ENCODE measurements around the gene ADGRV1.
"Not testable (repeated sequence)": the region's sequence is repeated elsewhere in the genome, so short reads cannot be mapped to it uniquely, and the experiment has no call there.

Gene ADGRV1

DNA sequence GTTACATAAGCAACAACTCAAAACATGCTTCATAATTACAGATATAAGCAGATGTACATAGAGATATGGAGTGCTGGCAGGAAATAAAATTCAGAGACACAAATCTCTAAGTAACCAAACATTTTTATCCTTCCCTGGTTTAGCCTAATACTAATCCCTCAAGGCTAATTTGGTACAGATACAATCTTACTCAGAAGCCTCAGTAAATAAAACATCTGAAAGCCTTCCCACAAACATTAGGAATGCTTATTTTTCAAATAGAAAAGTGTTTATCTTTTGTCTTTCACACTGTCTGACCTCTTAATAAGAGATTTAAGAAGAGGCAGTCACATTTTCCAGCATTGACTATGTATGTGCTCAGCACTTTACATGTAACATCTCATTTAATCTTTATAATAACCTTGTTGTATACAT lies 425.1 kb downstream of the ADGRV1 start:
- no peaks in the 10 kb centered on the region for H3K9me3 ChIP-seq
- in situ Hi-C loops (cut with MboI; ENCODE audit: low sequenced_read_pairs), result no loop called here

GRCh38 chr5:90985341-90985740 lies 426.7 kb downstream of the ADGRV1 start:
- no peak overlapping the region for H3K4me3 ChIP-seq
- no peak for DNase-seq (ENCODE audit: low spot score in 2 of 2)
- H3K4me1 ChIP-seq, result peaks cover 4% of the 10 kb centered on the region; the same call in 1 of the 2 replicates
- in situ Hi-C loops (cut with MboI; ENCODE audit: low sequenced_read_pairs), result no loop called here
- H3K36me3 ChIP-seq (replicated peaks), result no peaks in the 10 kb centered on the region; the same call in 1 of the 2 replicates
- no peaks in the 10 kb centered on the region for H3K27me3 ChIP-seq (ENCODE audit: low read depth)
- no peaks in the 10 kb centered on the region for H3K9me3 ChIP-seq

More for the DNA sequence above, 425.1 kb downstream of the ADGRV1 start:
- DNase-seq (ENCODE audit: low spot score in 2 of 2), result no peak
- no peak overlapping the region for H3K4me3 ChIP-seq
- H3K27me3 ChIP-seq (ENCODE audit: low read depth), result no peaks in the 10 kb centered on the region
- H3K4me1 ChIP-seq, result peaks cover 4% of the 10 kb centered on the region; the same call in 1 of the 2 replicates
- no peaks in the 10 kb centered on the region; the same call in 1 of the 2 replicates for H3K36me3 ChIP-seq (replicated peaks)

- H3K36me3 ChIP-seq (replicated peaks), result no peaks in the 10 kb centered on the region; the same call in 1 of the 2 replicates
- peaks cover 4% of the 10 kb centered on the region; the same call in 1 of the 2 replicates for H3K4me1 ChIP-seq
- in situ Hi-C loops (cut with MboI; ENCODE audit: low sequenced_read_pairs), result no loop called here
- no peaks in the 10 kb centered on the region for H3K27me3 ChIP-seq (ENCODE audit: low read depth)
- no peaks in the 10 kb centered on the region for H3K9me3 ChIP-seq
- no peak overlapping the region for H3K4me3 ChIP-seq
- DNase-seq (ENCODE audit: low spot score in 2 of 2), result no peak
Observed at GRCh38 chr5:90987726-90988125, 429.1 kb downstream of the ADGRV1 start.

GRCh38 chr5:90991201-90991600 lies 432.6 kb downstream of the ADGRV1 start:
- no peak for DNase-seq (ENCODE audit: low spot score in 2 of 2)
- no peaks in the 10 kb centered on the region for H3K27me3 ChIP-seq (ENCODE audit: low read depth)
- H3K9me3 ChIP-seq, result no peaks in the 10 kb centered on the region
- H3K36me3 ChIP-seq (replicated peaks), result no peaks in the 10 kb centered on the region; the same call in 1 of the 2 replicates
- H3K4me3 ChIP-seq, result no peak overlapping the region
- no peaks in the 10 kb centered on the region for H3K4me1 ChIP-seq
- in situ Hi-C loops (cut with MboI; ENCODE audit: low sequenced_read_pairs), result no loop called here

DNA sequence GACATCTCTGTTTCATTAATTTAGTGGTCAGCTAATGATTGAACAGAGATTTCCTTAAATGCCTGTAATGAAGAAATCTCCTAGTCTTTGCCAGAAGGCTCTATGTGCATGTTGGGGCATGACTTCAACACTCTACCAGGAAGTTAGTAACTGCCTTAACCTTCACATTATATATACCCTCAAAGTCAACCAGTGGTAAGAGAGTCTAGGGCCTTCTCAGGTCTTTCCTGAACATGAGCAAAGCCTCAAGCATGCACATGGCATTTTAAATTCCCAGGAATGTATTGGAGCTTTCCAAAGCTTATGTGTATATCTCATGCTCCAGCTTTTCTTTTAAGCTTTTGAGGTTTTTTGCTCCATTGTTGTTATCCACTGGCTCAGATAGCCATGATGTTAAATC lies 436.2 kb downstream of the ADGRV1 start:
- H3K4me1 ChIP-seq, result no peaks in the 10 kb centered on the region
- no peak for DNase-seq (ENCODE audit: low spot score in 2 of 2)
- in situ Hi-C loops (cut with MboI; ENCODE audit: low sequenced_read_pairs), result no loop called here

DNA sequence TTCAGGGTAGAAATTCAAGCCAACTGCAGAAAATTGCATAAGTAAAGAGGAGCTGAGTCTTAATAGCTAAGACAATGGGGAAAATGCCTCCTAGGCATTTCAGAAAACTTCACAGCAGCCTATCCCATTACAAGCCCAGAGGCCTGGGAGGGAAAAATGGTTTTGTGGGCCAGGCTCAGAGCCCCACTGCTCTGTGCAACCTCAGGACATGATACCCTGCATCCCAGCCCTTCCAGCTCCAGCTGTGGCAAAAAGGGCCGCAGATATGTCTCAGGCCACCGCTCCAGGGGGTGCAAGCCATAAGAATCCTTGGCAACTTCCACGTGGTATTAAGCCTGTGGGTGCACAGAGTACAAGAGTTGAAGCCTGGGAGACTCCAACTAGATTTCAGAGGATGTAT lies 437.5 kb downstream of the ADGRV1 start:
- H3K4me3 ChIP-seq, result no peak overlapping the region
- no peaks in the 10 kb centered on the region for H3K27me3 ChIP-seq (ENCODE audit: low read depth)
- no peak for DNase-seq (ENCODE audit: low spot score in 2 of 2)
- H3K36me3 ChIP-seq (replicated peaks), result no peaks in the 10 kb centered on the region
- in situ Hi-C loops (cut with MboI; ENCODE audit: low sequenced_read_pairs), result no loop called here
- H3K4me1 ChIP-seq, result no peaks in the 10 kb centered on the region
- H3K9me3 ChIP-seq, result no peaks in the 10 kb centered on the region

More for the DNA sequence above, 436.2 kb downstream of the ADGRV1 start:
- Histone ChIP-seq H3K4me3 (no peak overlapping the region), H3K27me3 (ENCODE audit: low read depth) (no peaks in the 10 kb centered on the region), H3K36me3 (replicated peaks) (no peaks in the 10 kb centered on the region), H3K9me3 (no peaks in the 10 kb centered on the region)

DNA sequence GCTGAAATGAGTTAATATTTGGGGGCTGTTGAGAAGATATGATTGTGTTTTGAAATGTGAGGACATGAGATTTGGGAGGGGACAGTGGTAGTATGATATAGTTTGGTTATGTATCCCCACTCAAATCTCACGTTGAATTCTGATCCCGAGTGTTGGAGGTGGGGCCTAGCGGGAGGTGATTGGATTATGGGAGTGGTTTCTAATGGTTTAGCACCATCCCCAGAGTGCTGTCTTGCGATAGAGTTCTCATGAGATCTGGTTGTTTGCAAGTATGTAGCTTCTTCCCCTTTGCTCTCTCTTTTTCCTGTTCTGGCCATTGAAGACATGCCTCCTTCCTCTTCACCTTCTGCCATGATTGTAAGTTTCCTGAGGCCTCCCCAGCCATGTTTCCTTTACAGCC lies 438.5 kb downstream of the ADGRV1 start:
- in situ Hi-C loops (cut with MboI; ENCODE audit: low sequenced_read_pairs), result no loop called here
- Histone ChIP-seq H3K9me3 (no peaks in the 10 kb centered on the region), H3K4me3 (no peak overlapping the region), H3K27me3 (ENCODE audit: low read depth) (no peaks in the 10 kb centered on the region), H3K4me1 (no peaks in the 10 kb centered on the region), H3K36me3 (replicated peaks) (no peaks in the 10 kb centered on the region)
- DNase-seq (ENCODE audit: low spot score in 2 of 2), result no peak

DNA sequence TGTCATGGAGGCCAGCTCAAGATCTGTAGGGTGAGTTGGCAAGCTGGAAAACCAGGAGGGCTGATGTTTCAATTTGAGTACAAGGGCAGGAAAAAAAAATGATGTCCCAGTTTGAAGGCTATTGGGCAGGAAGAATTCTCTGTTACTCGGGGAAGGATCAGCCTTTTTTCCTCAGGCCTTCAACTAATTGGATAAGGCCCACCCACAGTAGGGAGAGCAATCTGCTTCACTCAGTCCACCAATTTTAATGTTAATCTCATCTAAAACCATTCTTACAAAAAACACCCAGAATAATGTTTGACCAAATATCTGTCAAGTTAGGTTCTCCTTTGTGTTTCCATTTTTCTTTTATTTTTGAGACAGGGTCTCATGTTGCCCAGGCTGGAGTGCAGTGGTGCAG lies 442.1 kb downstream of the ADGRV1 start:
- Histone ChIP-seq H3K36me3 (replicated peaks) (no peaks in the 10 kb centered on the region), H3K4me3 (no peak overlapping the region), H3K9me3 (no peaks in the 10 kb centered on the region), H3K27me3 (ENCODE audit: low read depth) (no peaks in the 10 kb centered on the region), H3K4me1 (no peaks in the 10 kb centered on the region)
- no peak for DNase-seq (ENCODE audit: low spot score in 2 of 2)
- in situ Hi-C loops (cut with MboI; ENCODE audit: low sequenced_read_pairs), result no loop called here

- H3K27me3 ChIP-seq (ENCODE audit: low read depth), result no peaks in the 10 kb centered on the region
- H3K36me3 ChIP-seq (replicated peaks), result no peaks in the 10 kb centered on the region
- DNase-seq (ENCODE audit: low spot score in 2 of 2), result no peak
- no peak overlapping the region for H3K4me3 ChIP-seq
- in situ Hi-C loops (cut with MboI; ENCODE audit: low sequenced_read_pairs), result no loop called here
- H3K4me1 ChIP-seq, result no peaks in the 10 kb centered on the region
- H3K9me3 ChIP-seq, result no peaks in the 10 kb centered on the region
Observed at GRCh38 chr5:91006713-91007112, 448.1 kb downstream of the ADGRV1 start.

- no peaks in the 10 kb centered on the region for H3K36me3 ChIP-seq (replicated peaks)
- no peaks in the 10 kb centered on the region for H3K4me1 ChIP-seq
- no peaks in the 10 kb centered on the region for H3K27me3 ChIP-seq (ENCODE audit: low read depth)
- no peak overlapping the region for H3K4me3 ChIP-seq
- DNase-seq (ENCODE audit: low spot score in 2 of 2), result no peak
- H3K9me3 ChIP-seq, result no peaks in the 10 kb centered on the region
- in situ Hi-C loops (cut with MboI; ENCODE audit: low sequenced_read_pairs), result no loop called here
Observed at GRCh38 chr5:91007251-91007650, 448.7 kb downstream of the ADGRV1 start.

DNA sequence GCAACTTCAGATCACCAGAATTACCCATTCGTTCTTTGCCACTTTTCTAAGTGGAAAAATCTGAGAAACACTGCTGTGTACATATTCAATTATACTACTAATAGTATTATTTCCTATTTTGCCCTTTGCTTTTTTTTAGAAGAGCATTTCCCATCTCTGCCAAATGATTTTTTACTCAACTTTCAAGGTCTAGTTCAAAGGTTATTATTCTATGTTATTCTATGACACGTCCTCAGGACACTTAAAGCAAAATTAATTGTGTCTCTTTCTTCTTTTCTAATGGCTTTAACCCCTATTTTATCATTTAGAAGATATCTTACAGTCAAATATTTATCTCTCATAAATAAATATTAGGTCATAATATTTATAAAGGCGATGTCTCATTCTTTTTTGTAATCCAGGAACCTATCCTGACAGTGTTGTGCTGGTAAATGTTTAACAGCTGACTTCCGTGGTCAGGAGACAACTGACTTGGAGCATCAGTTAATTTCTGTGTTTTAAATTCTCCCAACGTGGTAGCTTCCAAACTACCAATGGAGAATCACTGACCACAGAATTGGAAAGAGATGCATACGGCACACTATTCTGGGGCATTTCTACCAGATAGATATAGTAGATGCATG lies 449.3 kb downstream of the ADGRV1 start:
- in situ Hi-C loops (cut with MboI; ENCODE audit: low sequenced_read_pairs), result no loop called here

GRCh38 chr5:91010090-91010489 lies 451.5 kb downstream of the ADGRV1 start:
- no peaks in the 10 kb centered on the region for H3K36me3 ChIP-seq (replicated peaks)
- no peak for DNase-seq (ENCODE audit: low spot score in 2 of 2)
- H3K27me3 ChIP-seq (ENCODE audit: low read depth), result no peaks in the 10 kb centered on the region
- in situ Hi-C loops (cut with MboI; ENCODE audit: low sequenced_read_pairs), result no loop called here
- H3K9me3 ChIP-seq, result 0 out of 2 replicates have a peak, but pooled peaks cover 2% of the 10 kb centered on the region
- H3K4me3 ChIP-seq, result no peak overlapping the region
- H3K4me1 ChIP-seq, result peaks cover 4% of the 10 kb centered on the region; the same call in 1 of the 2 replicates

More for the DNA sequence above, 449.3 kb downstream of the ADGRV1 start:
- Histone ChIP-seq H3K4me3 (no peak overlapping the region), H3K4me1 (no peaks in the 10 kb centered on the region), H3K36me3 (replicated peaks) (no peaks in the 10 kb centered on the region), H3K27me3 (ENCODE audit: low read depth) (no peaks in the 10 kb centered on the region), H3K9me3 (no peaks in the 10 kb centered on the region)
- DNase-seq (ENCODE audit: low spot score in 2 of 2), result no peak

DNA sequence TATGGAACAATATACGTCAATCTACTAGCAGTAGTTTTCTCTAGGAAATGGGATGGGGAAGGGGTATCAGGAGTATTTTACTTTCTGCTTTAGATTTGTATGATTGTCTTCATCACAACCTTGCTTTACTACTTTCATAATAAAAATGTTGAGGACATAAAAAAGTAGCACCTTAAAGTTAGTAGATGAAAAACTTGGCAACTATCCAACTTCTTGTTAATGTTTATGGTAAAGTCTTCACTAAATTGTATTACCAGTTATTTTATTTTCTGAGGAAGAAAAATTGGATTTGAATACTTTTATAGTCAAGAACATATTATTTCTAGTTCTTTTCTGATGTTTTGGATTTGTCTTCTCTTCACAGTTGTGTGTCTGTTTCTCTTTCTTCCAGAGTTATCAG lies 452.4 kb downstream of the ADGRV1 start:
- H3K9me3 ChIP-seq, result 0 out of 2 replicates have a peak, but pooled peaks cover 2% of the 10 kb centered on the region
- no peaks in the 10 kb centered on the region for H3K36me3 ChIP-seq (replicated peaks)
- in situ Hi-C loops (cut with MboI; ENCODE audit: low sequenced_read_pairs), result no loop called here
- DNase-seq (ENCODE audit: low spot score in 2 of 2), result no peak
- peaks cover 4% of the 10 kb centered on the region; the same call in 1 of the 2 replicates for H3K4me1 ChIP-seq
- H3K27me3 ChIP-seq (ENCODE audit: low read depth), result no peaks in the 10 kb centered on the region
- no peak overlapping the region for H3K4me3 ChIP-seq

- DNase-seq (ENCODE audit: low spot score in 2 of 2); H3K4me1 ChIP-seq; in situ Hi-C loops (cut with MboI; ENCODE audit: low sequenced_read_pairs); H3K27me3 ChIP-seq (ENCODE audit: low read depth); H3K36me3 ChIP-seq (replicated peaks); H3K4me3 ChIP-seq; H3K9me3 ChIP-seq: not testable (repeated sequence)
Observed at GRCh38 chr5:91012867-91013266, 454.3 kb downstream of the ADGRV1 start.
